BE2C (cell line): ENCODE measurements around the gene CCDC187.

Experiments used
- DNase-seq: peaks from one replicate; pipeline ENCODE4 v3.0.0-alpha.2; 2020
- H3K27me3 ChIP-seq: fragments of 250-450 bp; sonication (Bioruptor Pico); 2 replicates; pipeline ENCODE4 v1.5.1; 2020; ENCODE audit warnings: mild to moderate bottlenecking
- H3K36me3 ChIP-seq: fragments of 250-450 bp; sonication (Bioruptor Pico); 2 replicates; pipeline ENCODE4 v1.5.1; 2020; ENCODE audit warnings: mild to moderate bottlenecking
- H3K4me1 ChIP-seq: fragments of 250-450 bp; sonication (Bioruptor Pico); 2 replicates; pipeline ENCODE4 v1.5.1; 2020
- H3K4me3 ChIP-seq: 2 replicates; pipeline ENCODE4 v1.5.1; 2011; ENCODE audit warnings: low read depth, low read length
- H3K9me3 ChIP-seq: fragments of 250-450 bp; sonication (Bioruptor Pico); 2 replicates; pipeline ENCODE4 v1.5.1; 2020
- CTCF ChIP-seq: IDR thresholded peaks from 2 replicates; pipeline ENCODE4 v1.5.1; 2012; ENCODE audit warnings: mild to moderate bottlenecking, low read depth, low read length

Gene CCDC187

GRCh38 chr9:136337416-136338395, 33.8 kb upstream of the CCDC187 start:
- no peaks in the 10 kb centered on the region for H3K9me3 ChIP-seq
- no peak overlapping the region for H3K4me3 ChIP-seq
- no peaks in the 10 kb centered on the region for H3K4me1 ChIP-seq
- H3K36me3 ChIP-seq: peaks cover 48% of the 10 kb centered on the region
- TF ChIP-seq CTCF: no peak
- no peak for DNase-seq
- H3K27me3 ChIP-seq: no peaks in the 10 kb centered on the region

GRCh38 chr9:136336881-136337280, 33.0 kb upstream of the CCDC187 start:
- Histone ChIP-seq H3K9me3 (no peaks in the 10 kb centered on the region), H3K4me3 (no peak overlapping the region), H3K36me3 (peaks cover 53% of the 10 kb centered on the region), H3K4me1 (no peaks in the 10 kb centered on the region), H3K27me3 (no peaks in the 10 kb centered on the region)
- no peak for DNase-seq
- no peak for TF ChIP-seq CTCF

- no peaks in the 10 kb centered on the region for H3K4me1 ChIP-seq
- no peaks in the 10 kb centered on the region for H3K9me3 ChIP-seq
- no peaks in the 10 kb centered on the region for H3K27me3 ChIP-seq
- DNase-seq: no peak
- no peak for TF ChIP-seq CTCF
- no peak overlapping the region for H3K4me3 ChIP-seq
- H3K36me3 ChIP-seq: peaks cover 54% of the 10 kb centered on the region
These were observed 32.4 kb upstream of the CCDC187 start for GRCh38 chr9:136336156-136336870.

- H3K36me3 ChIP-seq: peaks cover 52% of the 10 kb centered on the region
- DNase-seq: no peak
- no peaks in the 10 kb centered on the region for H3K9me3 ChIP-seq
- H3K27me3 ChIP-seq: no peaks in the 10 kb centered on the region
- no peak for TF ChIP-seq CTCF
- no peak overlapping the region for H3K4me3 ChIP-seq
- no peaks in the 10 kb centered on the region for H3K4me1 ChIP-seq
These were observed 31.6 kb upstream of the CCDC187 start for GRCh38 chr9:136335296-136336155.

GRCh38 chr9:136334541-136334940, 30.6 kb upstream of the CCDC187 start:
- TF ChIP-seq CTCF: no peak
- no peak for DNase-seq
- H3K4me1 ChIP-seq: no peaks in the 10 kb centered on the region
- H3K9me3 ChIP-seq: no peaks in the 10 kb centered on the region
- peaks cover 48% of the 10 kb centered on the region for H3K36me3 ChIP-seq
- no peak overlapping the region for H3K4me3 ChIP-seq
- H3K27me3 ChIP-seq: no peaks in the 10 kb centered on the region
